Hindlimb muscle (tissue), 1 donor: ENCODE results near the gene ACVR1B. TPM values are rescaled to one million over a fixed set of nuclear protein-coding genes. Genes with fewer than 3 reads are reported as not detected.
A peak's percentile ranks its signal among the peaks of the same experiment; 100 is the strongest.

ENCODE experiments used
- DNase-seq: peaks from one replicate; pipeline ENCODE4 v3.0.0-alpha.2; 2013
- polyA plus RNA-seq: library from polyadenylated mRNA; unstranded; fragments of 120-200 nt; gene quantifications from one replicate; pipeline ENCODE4 v1.2.1, GENCODE V29; 2013; ENCODE audit not compliant: insufficient read length

Gene ACVR1B
- polyA plus RNA-seq, 1 donor, result 19.9 TPM

GRCh38 chr12:51944608-51945233, 6.8 kb upstream of the ACVR1B start:
- DNase-seq, result no peak

DNA sequence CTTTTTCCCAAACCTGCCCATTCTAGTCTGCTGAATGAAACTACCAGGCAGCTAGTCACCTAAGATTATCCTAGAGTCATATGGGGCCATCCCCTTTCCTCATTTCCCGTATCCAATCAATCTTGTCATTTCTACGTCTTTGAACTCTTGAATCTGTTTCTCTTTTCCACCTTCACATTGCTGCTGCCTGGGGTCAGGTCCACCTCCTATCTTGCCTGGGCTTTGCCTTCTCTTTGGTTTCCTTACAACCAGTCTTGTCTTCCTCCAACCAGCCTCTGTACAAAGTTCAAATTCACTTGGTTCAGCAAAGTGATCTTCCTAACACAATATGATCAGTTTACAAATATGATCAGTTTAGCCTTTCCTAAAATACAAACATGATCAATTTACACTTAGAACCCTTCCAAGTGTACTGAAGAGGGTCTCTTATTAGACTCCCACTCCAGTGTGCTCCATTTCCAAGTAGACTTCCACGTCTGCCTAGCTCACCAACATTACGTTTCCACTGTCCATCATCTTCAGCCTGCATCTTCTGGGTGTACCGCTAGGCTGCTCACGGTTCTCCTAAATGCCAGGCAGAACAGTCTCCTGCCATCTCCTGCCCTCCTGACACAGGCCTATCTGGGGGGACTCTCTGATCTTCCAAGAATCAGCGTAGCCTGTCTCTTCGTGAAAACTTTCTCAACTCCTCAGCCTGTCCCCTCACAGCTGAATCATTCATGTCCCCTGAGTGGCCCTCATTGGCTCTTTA, 4.1 kb upstream of the ACVR1B start:
- no peak for DNase-seq

DNA sequence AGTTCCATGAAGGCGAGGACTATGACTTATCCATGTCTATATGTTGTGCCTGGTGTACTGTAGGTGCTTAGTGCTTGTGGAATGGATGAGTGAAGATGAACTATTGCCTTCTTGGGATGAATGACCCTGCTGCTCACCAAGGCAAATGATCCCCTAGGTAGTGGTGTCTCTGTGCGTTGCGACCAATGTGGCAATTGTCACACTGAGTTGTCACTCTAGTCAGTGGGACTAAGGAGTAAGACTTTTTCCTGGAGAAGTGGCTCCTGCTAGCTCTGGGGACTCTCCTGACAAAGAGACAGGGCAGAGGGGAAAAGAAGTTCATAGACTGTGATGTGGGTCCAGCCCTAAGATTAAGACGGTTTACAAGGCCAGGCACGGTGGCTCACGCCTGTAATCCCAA, 3.4 kb upstream of the ACVR1B start:
- DNase-seq, result no peak

GRCh38 chr12:51949342-51950030, 2.0 kb upstream of the ACVR1B start:
- no peak for DNase-seq

DNA sequence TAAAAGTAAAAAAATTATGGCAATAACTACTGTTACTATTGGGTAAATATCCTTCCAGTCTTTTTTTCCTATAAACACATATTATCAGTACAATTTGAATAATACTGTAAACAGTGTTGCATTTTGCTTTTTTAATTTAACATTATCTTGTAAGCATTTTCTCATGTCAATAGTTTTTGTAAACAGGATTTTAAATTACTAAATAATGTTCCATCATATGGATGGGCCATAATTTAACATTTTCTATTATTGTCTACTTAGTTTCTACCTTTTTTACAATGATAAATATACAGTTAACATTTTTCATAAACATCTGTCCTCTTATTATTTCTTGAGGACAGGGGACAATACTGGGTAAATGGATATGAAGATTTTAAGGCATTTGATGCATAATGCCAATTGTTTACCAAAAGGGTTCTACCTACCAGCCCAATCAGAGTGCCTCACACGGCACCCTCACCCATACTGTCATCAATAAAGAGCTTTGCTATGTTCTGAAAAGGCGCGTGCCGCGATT, 759 bp upstream of the ACVR1B start:
- no peak for DNase-seq

DNA sequence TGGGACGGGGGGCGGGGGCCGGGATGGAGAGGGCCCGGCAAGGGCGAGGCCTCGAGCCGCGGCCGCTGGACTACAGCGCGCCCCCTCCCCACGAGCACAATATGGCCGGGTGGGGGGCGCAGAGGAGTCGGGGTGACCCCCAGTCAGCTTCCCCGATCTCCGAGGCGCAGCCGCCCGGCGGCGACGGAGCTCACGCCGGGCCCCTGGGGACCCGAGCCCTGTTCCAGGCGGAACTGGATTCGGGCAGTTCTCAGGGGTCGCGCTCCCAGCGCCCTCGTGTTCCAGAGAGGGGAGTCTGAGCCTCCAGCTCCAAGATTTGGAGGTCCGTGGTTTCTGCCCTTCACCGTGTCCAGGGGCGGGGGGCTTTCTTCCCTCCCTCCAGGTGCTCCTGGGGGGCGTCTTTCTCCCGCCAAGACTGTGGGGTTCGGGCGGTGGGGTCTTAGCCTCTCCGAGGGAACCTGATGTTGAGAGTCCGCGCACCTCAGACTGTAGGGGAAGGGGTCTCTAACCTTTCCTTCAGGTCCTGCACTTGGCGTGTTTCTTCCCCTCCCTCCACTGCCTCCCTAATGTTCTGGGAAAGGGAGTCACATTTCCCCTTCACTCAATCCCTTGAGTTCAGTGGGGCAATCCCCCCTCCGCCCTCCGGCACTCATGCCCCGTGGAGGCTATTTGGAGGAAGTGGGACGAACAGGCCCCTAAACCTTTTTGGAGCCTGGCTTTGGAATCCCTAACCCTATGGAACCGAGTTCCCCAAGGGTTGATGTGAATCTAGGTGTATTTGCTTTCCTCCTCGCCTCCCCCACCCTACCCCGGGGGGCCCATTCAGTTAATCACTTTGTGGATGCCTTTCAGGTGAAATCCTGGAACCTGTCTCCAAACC, 584 bp downstream of the ACVR1B start:
- DNase-seq, result peak; percentile 57

GRCh38 chr12:51953089-51953488, 1.6 kb downstream of the ACVR1B start:
- no peak for DNase-seq

DNA sequence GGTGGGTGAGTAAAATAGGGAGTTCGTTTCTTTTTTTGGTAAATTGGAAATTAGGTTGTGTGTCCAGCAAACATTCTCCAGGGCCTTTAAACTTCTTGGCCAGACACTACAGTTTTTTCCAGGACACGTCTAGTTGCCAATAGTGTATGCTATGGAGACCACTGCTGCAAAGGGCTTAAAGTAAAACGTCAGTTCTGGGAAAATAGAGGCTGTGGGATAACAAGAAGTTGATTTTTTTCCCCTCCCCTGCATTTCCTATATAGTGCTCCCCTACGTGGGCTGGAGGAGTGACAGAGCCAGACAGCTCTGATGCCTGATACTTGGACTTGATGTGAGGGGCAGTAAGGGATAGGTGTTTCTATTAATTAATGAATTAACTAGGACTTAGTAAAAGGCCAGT, 2.4 kb downstream of the ACVR1B start:
- no peak for DNase-seq

GRCh38 chr12:51954561-51955361, 3.3 kb downstream of the ACVR1B start:
- no peak for DNase-seq

GRCh38 chr12:51955702-51956101, 4.2 kb downstream of the ACVR1B start:
- no peak for DNase-seq

DNA sequence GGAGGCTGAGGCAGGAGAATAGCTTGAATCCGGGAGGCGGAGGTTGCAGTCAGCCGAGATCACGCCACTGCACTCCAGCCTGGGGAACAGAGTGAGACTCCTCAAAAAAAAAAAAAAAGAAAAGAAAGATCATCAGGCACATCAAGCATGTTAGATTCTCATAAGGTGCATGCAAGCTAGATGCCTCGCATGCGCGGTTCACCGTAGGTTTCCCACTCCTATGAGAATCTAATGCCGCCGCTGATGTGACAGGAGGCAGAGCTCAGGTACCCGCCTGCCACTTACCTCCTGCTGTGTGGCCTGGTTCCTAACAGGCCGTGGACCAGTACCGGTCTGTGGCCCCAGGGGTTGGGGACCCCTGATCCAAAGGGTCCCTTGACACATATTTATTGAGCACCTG, 7.0 kb downstream of the ACVR1B start:
- DNase-seq, result no peak

GRCh38 chr12:51959211-51959610, 7.7 kb downstream of the ACVR1B start:
- no peak for DNase-seq

- no peak for DNase-seq
Observed at GRCh38 chr12:51959921-51960320, 8.4 kb downstream of the ACVR1B start.

- DNase-seq, result no peak
Observed at GRCh38 chr12:51960488-51960887, 9.0 kb downstream of the ACVR1B start.

GRCh38 chr12:51960890-51961289, 9.4 kb downstream of the ACVR1B start:
- no peak for DNase-seq

GRCh38 chr12:51961834-51962233, 10.3 kb downstream of the ACVR1B start:
- DNase-seq, result no peak

DNA sequence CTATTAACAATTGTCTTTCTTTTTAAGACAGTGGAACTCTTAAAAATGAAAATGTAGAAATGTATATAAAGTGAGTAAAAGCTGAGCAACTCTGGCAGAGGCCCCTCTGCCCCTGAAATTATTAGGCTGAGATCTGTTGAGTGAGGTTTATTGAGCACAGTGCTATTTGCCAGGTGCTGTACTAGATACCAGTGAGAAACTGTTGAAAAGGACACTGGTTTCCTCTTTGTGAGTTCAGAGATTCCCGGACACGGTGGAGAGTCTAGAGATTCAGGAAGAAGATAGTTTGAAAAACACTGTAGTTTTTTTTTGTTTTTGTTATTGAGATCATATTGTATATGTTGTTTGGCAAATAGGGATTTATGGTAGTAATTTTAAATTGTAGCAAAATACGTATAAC, 11.2 kb downstream of the ACVR1B start:
- no peak for DNase-seq

DNA sequence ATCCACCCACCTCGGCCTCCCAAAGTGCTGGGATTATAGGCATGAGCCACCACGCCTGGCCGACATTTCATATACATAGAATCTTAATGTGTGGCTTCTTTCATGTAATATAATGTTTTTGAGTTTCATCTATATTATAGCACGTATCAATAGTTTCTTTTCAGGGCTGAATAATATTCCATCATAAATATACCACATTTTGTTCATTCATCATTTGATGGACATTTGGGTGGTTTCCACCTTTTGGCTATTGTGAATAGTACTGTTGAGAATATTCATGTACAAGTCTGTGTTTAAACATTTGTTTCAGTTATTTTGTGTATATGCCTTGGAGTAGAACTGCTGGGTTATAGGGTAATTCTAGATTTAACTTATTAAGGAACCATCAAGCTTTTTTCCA, 12.0 kb downstream of the ACVR1B start:
- no peak for DNase-seq

DNA sequence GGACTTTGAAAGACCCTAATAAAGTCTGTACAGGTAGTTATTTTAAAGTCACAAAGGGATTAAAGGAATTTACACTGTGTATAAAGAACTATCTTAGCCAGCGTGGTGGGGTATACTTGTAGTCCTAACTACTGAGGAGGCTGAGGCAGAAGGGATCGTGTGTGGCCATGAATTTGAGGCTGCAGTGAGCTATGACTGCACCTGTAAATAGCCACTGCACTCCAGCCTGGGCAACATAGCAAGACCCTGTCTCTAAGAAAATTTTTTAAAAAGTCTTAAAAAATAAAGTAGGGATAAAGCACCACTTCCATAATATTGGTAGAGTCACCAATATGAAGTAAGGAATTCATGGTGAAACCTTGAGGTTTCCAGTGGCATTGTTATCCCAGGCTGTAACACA, 18.1 kb downstream of the ACVR1B start:
- no peak for DNase-seq

GRCh38 chr12:51970904-51971646, 19.6 kb downstream of the ACVR1B start:
- no peak for DNase-seq
